Stimulated activated CD4-positive, alpha-beta T cell treated with anti-CD3 and anti-CD28 coated beads, Interleukin-2, amount 100 ng/mL, for 4 hours (primary cell): ENCODE data around the gene HBQ1.
A peak's percentile ranks its signal among the peaks of the same experiment; 100 is the strongest.
"Not testable (repeated sequence)": the region's sequence is repeated elsewhere in the genome, so short reads cannot be mapped to it uniquely, and the experiment has no call there.

Experiments used
- DNase-seq: peaks from one replicate; pipeline ENCODE4 v3.0.0-alpha.2; 2020; ENCODE audit warnings: low read depth

The HBQ1 gene

GRCh38 chr16:211631-212180 lies 31.4 kb downstream of the HBQ1 start:
- not testable (repeated sequence) for DNase-seq

GRCh38 chr16:212999-213398 lies 32.7 kb downstream of the HBQ1 start:
- no peak for DNase-seq

GRCh38 chr16:220021-220420 lies 39.8 kb downstream of the HBQ1 start:
- DNase-seq, result no peak

GRCh38 chr16:228151-228851 lies 48.0 kb downstream of the HBQ1 start:
- no peak for DNase-seq

GRCh38 chr16:228852-229730 lies 48.8 kb downstream of the HBQ1 start, which contains the start of gene LUC7L:
LUC7L (minus strand) TSS chr16:229449; CDS start chr16:229339, 110 bp downstream.
- peak; percentile 81 for DNase-seq

- DNase-seq, result no peak
These were observed 49.5 kb downstream of the HBQ1 start for GRCh38 chr16:229731-230281.

GRCh38 chr16:230351-230750 lies 50.1 kb downstream of the HBQ1 start:
- DNase-seq, result not testable (repeated sequence)
